ENCODE data around the gene PPIH. TPM values are rescaled to one million over a fixed set of nuclear protein-coding genes. Genes with fewer than 3 reads are reported as not detected.

Gene PPIH
- total and polyA plus RNA-seq, 7 donors: 9.9 to 22.9 (median 12.1) TPM

GRCh38 chr1:42669936-42670335, 11.7 kb downstream of the PPIH start:
- no peaks in the 10 kb centered on the region for H3K27me3 ChIP-seq (ENCODE audit: insufficient read depth in 3 of 3, low read length in 2 of 3)
- peaks cover 12 to 69% of the 10 kb centered on the region in 2 donors for H3K36me3 ChIP-seq (ENCODE audit: insufficient read depth in 1 of 2, low read depth in 1 of 2)
- no peak overlapping the region for H3K4me3 ChIP-seq
- TF ChIP-seq, protein P1, sequence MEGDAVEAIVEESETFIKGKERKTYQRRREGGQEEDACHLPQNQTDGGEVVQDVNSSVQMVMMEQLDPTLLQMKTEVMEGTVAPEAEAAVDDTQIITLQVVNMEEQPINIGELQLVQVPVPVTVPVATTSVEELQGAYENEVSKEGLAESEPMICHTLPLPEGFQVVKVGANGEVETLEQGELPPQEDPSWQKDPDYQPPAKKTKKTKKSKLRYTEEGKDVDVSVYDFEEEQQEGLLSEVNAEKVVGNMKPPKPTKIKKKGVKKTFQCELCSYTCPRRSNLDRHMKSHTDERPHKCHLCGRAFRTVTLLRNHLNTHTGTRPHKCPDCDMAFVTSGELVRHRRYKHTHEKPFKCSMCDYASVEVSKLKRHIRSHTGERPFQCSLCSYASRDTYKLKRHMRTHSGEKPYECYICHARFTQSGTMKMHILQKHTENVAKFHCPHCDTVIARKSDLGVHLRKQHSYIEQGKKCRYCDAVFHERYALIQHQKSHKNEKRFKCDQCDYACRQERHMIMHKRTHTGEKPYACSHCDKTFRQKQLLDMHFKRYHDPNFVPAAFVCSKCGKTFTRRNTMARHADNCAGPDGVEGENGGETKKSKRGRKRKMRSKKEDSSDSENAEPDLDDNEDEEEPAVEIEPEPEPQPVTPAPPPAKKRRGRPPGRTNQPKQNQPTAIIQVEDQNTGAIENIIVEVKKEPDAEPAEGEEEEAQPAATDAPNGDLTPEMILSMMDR (IDR thresholded peaks at IDR 0.05): no peak
- DNase-seq: no peak
- intact Hi-C loops (cut with DNase I): no loop called here
- WGBS, 3 donors: 86 to 90% (median 89%) methylated on average over 3 of the region's 3 CpGs
- no peak for ATAC-seq
- H3K27ac ChIP-seq: no peak overlapping the region
- peaks cover 8% of the 10 kb centered on the region for H3K4me1 ChIP-seq
- no peaks in the 10 kb centered on the region for H3K9me3 ChIP-seq

DNA sequence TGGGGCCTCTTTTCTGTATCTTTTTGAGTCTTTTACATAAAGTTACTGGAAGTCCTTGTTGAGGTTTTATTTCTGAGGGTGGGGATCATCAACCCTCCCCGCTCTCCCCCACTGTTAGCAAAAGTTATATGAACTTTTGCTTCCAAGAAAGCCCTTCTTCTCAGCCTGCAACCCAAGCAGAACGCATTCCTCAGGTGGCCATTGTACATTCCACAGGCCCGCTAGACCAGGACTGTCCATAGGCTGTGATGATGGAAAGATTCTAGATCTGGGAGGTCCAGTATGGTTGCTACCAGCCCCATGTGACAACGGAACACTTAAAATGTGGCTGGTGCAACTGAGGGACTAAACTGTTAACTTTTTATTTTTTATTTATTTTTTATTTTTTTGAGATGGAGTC, 12.2 kb downstream of the PPIH start:
- Histone ChIP-seq H3K27ac (no peak overlapping the region), H3K4me1 (peaks cover 8% of the 10 kb centered on the region), H3K36me3 (ENCODE audit: insufficient read depth in 1 of 2, low read depth in 1 of 2) (peaks cover 12 to 69% of the 10 kb centered on the region in 2 donors), H3K27me3 (ENCODE audit: insufficient read depth in 3 of 3, low read length in 2 of 3) (no peaks in the 10 kb centered on the region), H3K4me3 (no peak overlapping the region), H3K9me3 (no peaks in the 10 kb centered on the region)
- 97 to 99% (median 98%) methylated on average over 4 of the region's 4 CpGs for WGBS, 3 donors
- ATAC-seq (no peak), DNase-seq (no peak)
- intact Hi-C loops (cut with DNase I): no loop called here
- TF ChIP-seq, protein P1 (IDR thresholded peaks at IDR 0.05): no peak

DNA sequence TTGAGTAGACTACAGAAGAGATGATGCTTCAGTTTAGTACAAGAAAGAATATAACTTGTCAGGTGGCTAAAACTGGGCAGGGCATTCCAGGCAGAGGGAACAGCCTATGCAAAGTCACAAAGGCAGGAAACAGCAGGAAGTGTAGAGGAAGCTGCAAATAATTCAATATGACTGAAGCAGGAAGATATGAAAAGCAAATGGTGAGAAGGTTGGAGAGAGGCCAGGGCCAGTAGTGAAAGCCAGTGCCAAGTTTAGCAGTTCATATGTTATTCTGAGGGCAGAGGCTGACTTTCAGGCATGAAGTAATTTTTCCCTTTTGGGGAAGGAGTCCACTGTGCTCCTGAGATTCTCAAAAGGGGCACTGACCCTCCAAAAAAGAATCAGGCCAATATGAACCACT, 16.0 kb downstream of the PPIH start:
- Histone ChIP-seq H3K9me3 (no peaks in the 10 kb centered on the region), H3K4me3 (no peak overlapping the region), H3K36me3 (ENCODE audit: insufficient read depth in 1 of 2, low read depth in 1 of 2) (peaks cover 2 to 38% of the 10 kb centered on the region in 2 donors), H3K4me1 (peaks cover 8% of the 10 kb centered on the region), H3K27me3 (ENCODE audit: insufficient read depth in 3 of 3, low read length in 2 of 3) (no peaks in the 10 kb centered on the region), H3K27ac (peak overlapping the region; percentile 1)
- intact Hi-C loops (cut with DNase I): no loop called here
- DNase-seq (no peak), ATAC-seq (peak in 1 of 4 donors; percentile 45)
- TF ChIP-seq, protein P1 (IDR thresholded peaks at IDR 0.05): no peak

GRCh38 chr1:42674682-42675081, 16.5 kb downstream of the PPIH start:
- H3K9me3 ChIP-seq: no peaks in the 10 kb centered on the region
- H3K27ac ChIP-seq: peak overlapping the region; percentile 1
- peaks cover 2 to 34% of the 10 kb centered on the region in 2 donors for H3K36me3 ChIP-seq (ENCODE audit: insufficient read depth in 1 of 2, low read depth in 1 of 2)
- H3K27me3 ChIP-seq (ENCODE audit: insufficient read depth in 3 of 3, low read length in 2 of 3): no peaks in the 10 kb centered on the region
- peak in 1 of 4 donors; percentile 46 for ATAC-seq
- DNase-seq: no peak
- no peak overlapping the region for H3K4me3 ChIP-seq
- H3K4me1 ChIP-seq: peaks cover 11% of the 10 kb centered on the region
- intact Hi-C loops (cut with DNase I): no loop called here
- WGBS, 3 donors: 16 to 23% (median 17%) methylated on average over 1 of the region's 1 CpG
- TF ChIP-seq, protein P1 (IDR thresholded peaks at IDR 0.05): no peak

- no peak for DNase-seq
- ATAC-seq: no peak
- intact Hi-C loops (cut with DNase I): no loop called here
- no peaks in the 10 kb centered on the region for H3K27me3 ChIP-seq (ENCODE audit: insufficient read depth in 3 of 3, low read length in 2 of 3)
- no peaks in the 10 kb centered on the region for H3K9me3 ChIP-seq
- no peak overlapping the region for H3K4me3 ChIP-seq
- TF ChIP-seq, protein P1 (IDR thresholded peaks at IDR 0.05): no peak
- H3K36me3 ChIP-seq (ENCODE audit: insufficient read depth in 1 of 2, low read depth in 1 of 2): peaks cover 2 to 27% of the 10 kb centered on the region in 2 donors
- peaks cover 18% of the 10 kb centered on the region for H3K4me1 ChIP-seq
- H3K27ac ChIP-seq: no peak overlapping the region
- WGBS, 3 donors: 89 to 95% (median 91%) methylated on average over 3 of the region's 3 CpGs
Measured at GRCh38 chr1:42675467-42675866, 17.2 kb downstream of the PPIH start.
